HepG2 (cell line): Measurements from ENCODE around the gene ANKRD13D. TPM values are rescaled to one million over a fixed set of nuclear protein-coding genes. Genes with fewer than 3 reads are reported as not detected.

Experiments
- AKAP8 ChIP-seq: sonication (generic); formaldehyde crosslinking; IDR thresholded peaks from 2 replicates; pipeline ENCODE4 v1.5.1; 2020; ENCODE audit warnings: mild to moderate bottlenecking, missing genetic modification reagents
- CEBPG ChIP-seq: IDR thresholded peaks from 2 replicates; pipeline ENCODE4 v1.6.1; 2016
- MED13 ChIP-seq: sonication (generic); formaldehyde crosslinking; IDR thresholded peaks from 2 replicates; pipeline ENCODE4 v1.5.0; 2020; ENCODE audit warnings: missing genetic modification reagents
- MEIS2 ChIP-seq: sonication (generic); formaldehyde crosslinking; IDR thresholded peaks from 2 replicates; pipeline ENCODE4 v1.9.0; 2021; ENCODE audit warnings: mild to moderate bottlenecking, missing genetic modification reagents
- MTF2 ChIP-seq: sonication (generic); formaldehyde crosslinking; IDR thresholded peaks from 2 replicates; pipeline ENCODE4 v1.5.0; 2020; ENCODE audit warnings: missing genetic modification reagents, borderline replicate concordance
- NR2F6 ChIP-seq, 2 experiments: IDR thresholded peaks; 2 replicates each; pipeline ENCODE4 v1.6.1; 2016; ENCODE audit warnings: antibody characterized with exemption in 1 of 2, mild to moderate bottlenecking in 1 of 2
- PCBP2 ChIP-seq: fragments of 200-400 bp; formaldehyde crosslinking; optimal IDR thresholded peaks from 2 replicates; pipeline ENCODE3; 2018; ENCODE audit warnings: low read length, low read depth; ENCODE audit not compliant: poor library complexity, severe bottlenecking
- POLR2A ChIP-seq, 2 experiments: IDR thresholded peaks; 2 replicates each; pipeline ENCODE4 v1.6.1; 2011; ENCODE audit warnings: low read depth in 2 of 2, low read length in 2 of 2, mild to moderate bottlenecking in 1 of 2, moderate library complexity in 1 of 2; ENCODE audit not compliant: insufficient read depth in 1 of 2
- SIN3A ChIP-seq: IDR thresholded peaks from 2 replicates; pipeline ENCODE4 v1.6.1; 2011; ENCODE audit warnings: low read depth, mild to moderate bottlenecking, control low read depth, low read length, borderline replicate concordance
- SOX13 ChIP-seq, 3 experiments: fragments of 450-650 bp in 1 of 3; sonication (generic) in 1 of 3; formaldehyde crosslinking in 1 of 3; IDR thresholded peaks in 2 of 3; conservative IDR thresholded peaks in 1 of 3; 2 replicates each; pipeline versions ENCODE4 v1.5.0 to v1.6.1; 2016 to 2020; ENCODE audit warnings: antibody characterized with exemption in 1 of 3, mild to moderate bottlenecking in 1 of 3, missing compliant biosample characterization in 1 of 3, missing genetic modification reagents in 1 of 3, moderate library complexity in 1 of 3
- SRSF4 ChIP-seq: fragments of 200-400 bp; formaldehyde crosslinking; IDR thresholded peaks from one replicate; pipeline ENCODE4 v1.6.1; 2018; ENCODE audit warnings: mild to moderate bottlenecking, low read depth, low read length, moderate library complexity; ENCODE audit not compliant: poor library complexity, severe bottlenecking
- STAG1 ChIP-seq: sonication (generic); formaldehyde crosslinking; IDR thresholded peaks from 2 replicates; pipeline ENCODE4 v1.4.0; 2020; ENCODE audit warnings: missing genetic modification reagents
- ZFP91 ChIP-seq: sonication (generic); formaldehyde crosslinking; IDR thresholded peaks from 2 replicates; pipeline ENCODE4 v1.9.0; 2022; ENCODE audit warnings: missing genetic modification reagents, mild to moderate bottlenecking, borderline replicate concordance
- ZNF143 ChIP-seq: sonication (generic); formaldehyde crosslinking; IDR thresholded peaks from 2 replicates; pipeline ENCODE4 v1.4.0; 2020; ENCODE audit warnings: missing genetic modification reagents
- ZNF496 ChIP-seq: sonication (generic); formaldehyde crosslinking; IDR thresholded peaks from 2 replicates; pipeline ENCODE4 v1.8.1; 2023; ENCODE audit warnings: mild to moderate bottlenecking, moderate library complexity, missing genetic modification reagents; ENCODE audit not compliant: insufficient replicate concordance
- ZNF639 ChIP-seq: conservative IDR thresholded peaks from 2 replicates; pipeline ENCODE4 v1.6.1; 2018; ENCODE audit warnings: missing genetic modification reagents
- polyA plus RNA-seq, 8 experiments: library from polyadenylated mRNA; depleted of rRNA in 3 of 8; stranded (reverse) in 7 of 8; unstranded in 1 of 8; fragments of >200 nt; fragmentation: Illumina TruSeq in 4 of 8; extraction: Trizol in 4 of 8; gene quantifications; 2 replicates each; pipeline versions ENCODE4 v1.2.1 to v1.2.3, GENCODE V29; 2011 to 2016; ENCODE audit warnings: low read depth in 4 of 8, missing spikeins in 1 of 8, mixed read lengths in 1 of 8; ENCODE audit not compliant: insufficient read depth in 1 of 8
- total RNA-seq, 5 experiments: library from RNA; depleted of rRNA; stranded (reverse); fragments of >200 nt; fragmentation: Illumina TruSeq; extraction: Trizol; gene quantifications; 2 replicates each; pipeline ENCODE4 v1.2.3, GENCODE V29; 2016; ENCODE audit warnings: low read depth in 1 of 5
- TF ChIP-seq, protein P1 (sequence below): sonication (generic); formaldehyde crosslinking; IDR thresholded peaks from 2 replicates; pipeline ENCODE4 v1.9.0; 2021; ENCODE audit warnings: mild to moderate bottlenecking, missing genetic modification reagents
- TF ChIP-seq, protein P2 (sequence below): sonication (generic); formaldehyde crosslinking; IDR thresholded peaks from 2 replicates; pipeline ENCODE4 v1.4.0; 2020; ENCODE audit warnings: missing genetic modification reagents, borderline replicate concordance

Gene ANKRD13D
- total and polyA plus RNA-seq, 2 of the 13 experiments (the other 11 are each of a cell fraction or from before 2014, with no cell fraction given): 18.6 to 27.3 TPM

GRCh38 chr11:67252831-67253239 lies 36.3 kb upstream of the ANKRD13D start (continued):
- TF ChIP-seq, protein P1, sequence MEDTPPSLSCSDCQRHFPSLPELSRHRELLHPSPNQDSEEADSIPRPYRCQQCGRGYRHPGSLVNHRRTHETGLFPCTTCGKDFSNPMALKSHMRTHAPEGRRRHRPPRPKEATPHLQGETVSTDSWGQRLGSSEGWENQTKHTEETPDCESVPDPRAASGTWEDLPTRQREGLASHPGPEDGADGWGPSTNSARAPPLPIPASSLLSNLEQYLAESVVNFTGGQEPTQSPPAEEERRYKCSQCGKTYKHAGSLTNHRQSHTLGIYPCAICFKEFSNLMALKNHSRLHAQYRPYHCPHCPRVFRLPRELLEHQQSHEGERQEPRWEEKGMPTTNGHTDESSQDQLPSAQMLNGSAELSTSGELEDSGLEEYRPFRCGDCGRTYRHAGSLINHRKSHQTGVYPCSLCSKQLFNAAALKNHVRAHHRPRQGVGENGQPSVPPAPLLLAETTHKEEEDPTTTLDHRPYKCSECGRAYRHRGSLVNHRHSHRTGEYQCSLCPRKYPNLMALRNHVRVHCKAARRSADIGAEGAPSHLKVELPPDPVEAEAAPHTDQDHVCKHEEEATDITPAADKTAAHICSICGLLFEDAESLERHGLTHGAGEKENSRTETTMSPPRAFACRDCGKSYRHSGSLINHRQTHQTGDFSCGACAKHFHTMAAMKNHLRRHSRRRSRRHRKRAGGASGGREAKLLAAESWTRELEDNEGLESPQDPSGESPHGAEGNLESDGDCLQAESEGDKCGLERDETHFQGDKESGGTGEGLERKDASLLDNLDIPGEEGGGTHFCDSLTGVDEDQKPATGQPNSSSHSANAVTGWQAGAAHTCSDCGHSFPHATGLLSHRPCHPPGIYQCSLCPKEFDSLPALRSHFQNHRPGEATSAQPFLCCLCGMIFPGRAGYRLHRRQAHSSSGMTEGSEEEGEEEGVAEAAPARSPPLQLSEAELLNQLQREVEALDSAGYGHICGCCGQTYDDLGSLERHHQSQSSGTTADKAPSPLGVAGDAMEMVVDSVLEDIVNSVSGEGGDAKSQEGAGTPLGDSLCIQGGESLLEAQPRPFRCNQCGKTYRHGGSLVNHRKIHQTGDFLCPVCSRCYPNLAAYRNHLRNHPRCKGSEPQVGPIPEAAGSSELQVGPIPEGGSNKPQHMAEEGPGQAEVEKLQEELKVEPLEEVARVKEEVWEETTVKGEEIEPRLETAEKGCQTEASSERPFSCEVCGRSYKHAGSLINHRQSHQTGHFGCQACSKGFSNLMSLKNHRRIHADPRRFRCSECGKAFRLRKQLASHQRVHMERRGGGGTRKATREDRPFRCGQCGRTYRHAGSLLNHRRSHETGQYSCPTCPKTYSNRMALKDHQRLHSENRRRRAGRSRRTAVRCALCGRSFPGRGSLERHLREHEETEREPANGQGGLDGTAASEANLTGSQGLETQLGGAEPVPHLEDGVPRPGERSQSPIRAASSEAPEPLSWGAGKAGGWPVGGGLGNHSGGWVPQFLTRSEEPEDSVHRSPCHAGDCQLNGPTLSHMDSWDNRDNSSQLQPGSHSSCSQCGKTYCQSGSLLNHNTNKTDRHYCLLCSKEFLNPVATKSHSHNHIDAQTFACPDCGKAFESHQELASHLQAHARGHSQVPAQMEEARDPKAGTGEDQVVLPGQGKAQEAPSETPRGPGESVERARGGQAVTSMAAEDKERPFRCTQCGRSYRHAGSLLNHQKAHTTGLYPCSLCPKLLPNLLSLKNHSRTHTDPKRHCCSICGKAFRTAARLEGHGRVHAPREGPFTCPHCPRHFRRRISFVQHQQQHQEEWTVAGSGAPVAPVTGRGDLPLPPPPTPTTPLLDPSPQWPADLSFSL (CRISPR knock-in tag): no peak
- no peak for TF ChIP-seq NR2F6 (IDR thresholded peaks at IDR 0.05)
- no peak for TF ChIP-seq NR2F6 (CRISPR knock-in tag; IDR thresholded peaks at IDR 0.05)
- 0 out of 2 replicates have a peak, but pooled peaks have one; percentile 7 for TF ChIP-seq CEBPG (CRISPR knock-in tag)
- TF ChIP-seq, protein P2, sequence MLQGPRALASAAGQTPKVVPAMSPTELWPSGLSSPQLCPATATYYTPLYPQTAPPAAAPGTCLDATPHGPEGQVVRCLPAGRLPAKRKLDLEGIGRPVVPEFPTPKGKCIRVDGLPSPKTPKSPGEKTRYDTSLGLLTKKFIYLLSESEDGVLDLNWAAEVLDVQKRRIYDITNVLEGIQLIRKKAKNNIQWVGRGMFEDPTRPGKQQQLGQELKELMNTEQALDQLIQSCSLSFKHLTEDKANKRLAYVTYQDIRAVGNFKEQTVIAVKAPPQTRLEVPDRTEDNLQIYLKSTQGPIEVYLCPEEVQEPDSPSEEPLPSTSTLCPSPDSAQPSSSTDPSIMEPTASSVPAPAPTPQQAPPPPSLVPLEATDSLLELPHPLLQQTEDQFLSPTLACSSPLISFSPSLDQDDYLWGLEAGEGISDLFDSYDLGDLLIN (CRISPR knock-in tag): no peak
- TF ChIP-seq ZNF496 (CRISPR knock-in tag): no peak
- peak; percentile 57 for TF ChIP-seq STAG1
- no peak for TF ChIP-seq SOX13 (IDR thresholded peaks at IDR 0.05)
- TF ChIP-seq SOX13 (CRISPR knock-in tag; conservative IDR thresholded peaks at IDR 0.05 in 1 of 2, IDR thresholded peaks at IDR 0.05 in 1 of 2): no peak
- TF ChIP-seq SRSF4: no peak
- TF ChIP-seq MEIS2 (CRISPR knock-in tag): no peak
- TF ChIP-seq MED13 (CRISPR knock-in tag): no peak
- TF ChIP-seq ZNF639 (CRISPR knock-in tag): no peak
- no peak for TF ChIP-seq AKAP8 (CRISPR knock-in tag)
- TF ChIP-seq ZFP91 (CRISPR knock-in tag): no peak
- no peak for TF ChIP-seq MTF2
- no peak for TF ChIP-seq PCBP2
- TF ChIP-seq SIN3A: no peak
- 0 out of 4 replicates have a peak, but pooled peaks of 1 of the 2 experiments have one; percentile 1 for TF ChIP-seq POLR2A (IDR thresholded peaks at IDR 0.05; ENCODE audit: insufficient read depth in 1 of 2, low read depth in 2 of 2, low read length in 2 of 2)
- TF ChIP-seq ZNF143 (CRISPR knock-in tag): 0 out of 2 replicates have a peak, but pooled peaks have one; percentile 14
